LNCAP (cell line): ENCODE measurements around the gene HRAS.

Experiments
- CTCF ChIP-seq: fragments of 450-650 bp; IDR thresholded peaks from 2 replicates; pipeline ENCODE4 v1.5.1; 2017; ENCODE audit warnings: mild to moderate bottlenecking

HRAS gene

GRCh38 chr11:496834-497564, 38.4 kb downstream of the HRAS start:
- no peak for TF ChIP-seq CTCF

DNA sequence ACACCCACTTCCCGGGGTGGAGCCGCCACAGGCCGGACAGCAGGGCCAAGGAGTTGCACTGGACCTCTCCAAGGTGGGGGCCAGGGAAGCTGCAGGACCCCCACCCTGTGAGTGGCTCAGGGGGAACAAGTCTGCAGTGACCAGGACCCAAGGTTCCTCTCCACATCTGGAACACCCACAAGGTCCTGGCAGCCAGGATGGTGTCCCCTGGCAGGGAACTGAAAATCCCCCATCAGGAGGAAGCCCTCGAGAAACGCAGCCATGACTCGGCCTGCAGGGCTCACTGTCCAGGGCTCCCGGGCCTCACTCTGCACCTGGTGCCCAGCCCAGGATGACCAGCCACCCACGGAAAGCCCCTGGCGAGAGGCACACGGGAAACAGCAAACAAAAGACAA, 39.8 kb downstream of the HRAS start:
- no peak for TF ChIP-seq CTCF

DNA sequence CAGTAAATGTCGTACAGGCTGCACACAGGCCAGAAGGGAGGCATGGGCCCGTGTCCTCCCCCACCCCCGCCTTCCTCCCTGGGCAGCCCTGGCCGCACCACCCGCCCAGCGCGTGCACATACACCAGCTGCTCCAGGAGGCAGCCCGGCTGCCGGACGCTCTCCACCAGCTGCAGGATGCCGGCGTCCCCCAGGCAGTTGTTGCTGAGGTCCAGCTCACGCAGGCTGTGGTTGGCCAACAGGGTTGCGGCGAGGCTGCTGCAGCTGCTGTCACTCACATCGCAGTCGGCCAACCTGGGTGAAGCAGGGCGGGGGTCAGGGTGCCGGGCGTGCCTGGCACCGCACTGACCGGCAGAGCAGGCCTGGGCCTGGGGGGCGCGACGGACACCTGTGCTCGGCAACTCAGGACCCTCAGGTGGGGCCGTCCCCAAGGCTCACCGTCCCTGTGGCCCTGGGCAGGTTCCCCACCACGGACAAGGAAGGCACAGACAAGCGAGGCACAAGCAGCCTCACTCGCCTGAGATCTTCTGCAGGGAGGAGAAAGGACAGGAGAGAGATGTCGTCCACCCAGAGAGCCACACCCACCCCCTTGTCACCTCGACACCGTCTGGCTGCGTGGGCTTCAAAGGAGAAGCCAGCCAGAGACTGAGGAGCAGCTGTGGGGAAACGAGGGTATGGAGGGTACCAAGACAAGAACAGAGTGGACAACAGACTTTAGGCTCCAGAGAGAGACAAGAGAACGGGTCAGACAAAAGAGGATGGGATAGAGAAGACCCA, 40.4 kb downstream of the HRAS start:
- TF ChIP-seq CTCF, result no peak

GRCh38 chr11:492427-493226, 42.7 kb downstream of the HRAS start:
- TF ChIP-seq CTCF, result no peak

DNA sequence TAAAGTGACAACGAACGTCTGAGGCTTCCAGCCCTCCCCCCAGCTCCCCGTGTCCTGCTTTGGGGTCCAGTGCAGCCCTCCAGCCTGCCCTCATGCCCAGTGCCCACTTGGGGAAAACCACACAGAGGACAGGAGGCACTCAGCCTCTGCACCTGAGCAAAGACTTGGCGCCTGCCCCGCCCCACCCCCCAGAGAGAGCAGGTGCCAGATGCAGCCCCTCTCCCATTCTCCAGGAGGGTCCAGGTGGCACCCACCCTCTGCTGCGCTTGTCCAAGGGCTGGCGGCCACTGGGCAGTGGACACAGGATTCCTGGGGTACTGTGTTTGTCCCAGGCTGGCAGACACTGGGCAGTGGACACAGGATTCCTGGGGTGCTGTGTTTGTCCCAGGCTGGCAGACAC, 44.0 kb downstream of the HRAS start:
- TF ChIP-seq CTCF, result no peak

- TF ChIP-seq CTCF, result no peak
These were observed 44.5 kb downstream of the HRAS start for GRCh38 chr11:490930-491260.

- TF ChIP-seq CTCF, result no peak
These were observed 45.0 kb downstream of the HRAS start for GRCh38 chr11:490186-490929.
